ENCODE data around the gene CHN2. TPM values are rescaled to one million over a fixed set of nuclear protein-coding genes. Genes with fewer than 3 reads are reported as not detected.

The CHN2 gene
- total RNA-seq, 1 experiment from 2014 or later = not detected

Other genes starting within 250 kb of the CHN2 start
- 0.32 and 0.46 TPM in 2 replicates for gene TRIL, start 236.4 kb upstream of the CHN2 start, total RNA-seq (2014; rRNA removed)
- gene CPVL, start 48.2 kb upstream of the CHN2 start, total RNA-seq (2014; rRNA removed) = 0.06 and 0.19 TPM in 2 replicates